Mesendoderm (in vitro differentiated cells): Measurements from ENCODE around the gene FADS2. TPM values are rescaled to one million over a fixed set of nuclear protein-coding genes. Genes with fewer than 3 reads are reported as not detected.
A peak's percentile ranks its signal among the peaks of the same experiment; 100 is the strongest.

Experiments used
- DNase-seq: peaks from one replicate; pipeline ENCODE4 v3.0.0; 2013
- H2AK5ac ChIP-seq: 2 replicates; pipeline ENCODE4 v1.6.1; 2013; ENCODE audit warnings: low read length, inconsistent platforms
- H2BK120ac ChIP-seq: 2 replicates; pipeline ENCODE4 v1.6.1; 2013; ENCODE audit warnings: low read depth, mild to moderate bottlenecking, low read length, moderate library complexity, mixed read lengths
- H2BK15ac ChIP-seq: replicated peaks from 2 replicates; pipeline ENCODE4 v1.6.1; 2013; ENCODE audit warnings: low read depth, mild to moderate bottlenecking, moderate library complexity
- H2BK5ac ChIP-seq: 2 replicates; pipeline ENCODE4 v1.6.1; 2013; ENCODE audit warnings: low read length, inconsistent platforms
- H3K18ac ChIP-seq: 2 replicates; pipeline ENCODE4 v1.6.1; 2013; ENCODE audit warnings: mild to moderate bottlenecking, low read length, mixed read lengths
- H3K23ac ChIP-seq: one replicate; pipeline ENCODE4 v1.6.1; 2013; ENCODE audit warnings: low read length
- H3K27ac ChIP-seq: 2 replicates; pipeline ENCODE4 v1.5.1; 2013; ENCODE audit warnings: low read depth, mild to moderate bottlenecking, inconsistent platforms, low read length, moderate library complexity
- H3K27me3 ChIP-seq: 2 replicates; pipeline ENCODE4 v1.6.1; 2013; ENCODE audit warnings: low read length, control low read depth, mild to moderate bottlenecking, inconsistent platforms; ENCODE audit not compliant: insufficient read depth, poor library complexity
- H3K36me3 ChIP-seq: 2 replicates; pipeline ENCODE4 v1.6.1; 2013; ENCODE audit warnings: low read length, inconsistent platforms; ENCODE audit not compliant: control insufficient read depth, insufficient read depth
- H3K4ac ChIP-seq: one replicate; pipeline ENCODE4 v1.6.1; 2013; ENCODE audit warnings: low read depth, mild to moderate bottlenecking, low read length, moderate library complexity
- H3K4me1 ChIP-seq: 2 replicates; pipeline ENCODE4 v1.6.1; 2013; ENCODE audit warnings: low read depth, low read length, inconsistent platforms; ENCODE audit not compliant: control insufficient read depth
- H3K4me2 ChIP-seq: 2 replicates; pipeline ENCODE4 v1.6.1; 2013; ENCODE audit warnings: low read length
- H3K4me3 ChIP-seq: 2 replicates; pipeline ENCODE4 v1.5.1; 2013; ENCODE audit warnings: mild to moderate bottlenecking, low read length
- H3K56ac ChIP-seq: one replicate; pipeline ENCODE4 v1.6.1; 2013; ENCODE audit warnings: low read length
- H3K79me1 ChIP-seq: 2 replicates; pipeline ENCODE4 v1.6.1; 2013; ENCODE audit warnings: low read length, inconsistent platforms
- H3K79me2 ChIP-seq: 2 replicates; pipeline ENCODE4 v1.6.1; 2013; ENCODE audit warnings: mild to moderate bottlenecking, low read length; ENCODE audit not compliant: control insufficient read depth, insufficient read depth
- H3K9ac ChIP-seq: 2 replicates; pipeline ENCODE4 v1.6.1; 2013; ENCODE audit warnings: low read length, inconsistent platforms
- H4K5ac ChIP-seq: one replicate; pipeline ENCODE4 v1.6.1; 2013; ENCODE audit warnings: low read length
- H4K8ac ChIP-seq: one replicate; pipeline ENCODE4 v1.6.1; 2013; ENCODE audit warnings: low read depth, mild to moderate bottlenecking, control low read depth, low read length, moderate library complexity
- WGBS: extraction: QIAGEN DNeasy Blood & Tissue Kit; methylation state at CpG from one replicate; pipeline ENCODE4 v1.1.7; 2013; ENCODE audit warnings: low lambda C conversion rate, missing lambda C conversion rate; ENCODE audit not compliant: insufficient coverage; ENCODE audit errors: extremely low coverage; 5-methylcytosine and 5-hydroxymethylcytosine counted together
- small RNA-seq: library from polyadenylated mRNA; stranded (forward); fragments of <200 nt; extraction: miRNeasy Mini kit (QIAGEN cat#:217004); gene quantifications from one replicate; pipeline ENCODE3, GENCODE V24; 2013; ENCODE audit not compliant: insufficient read depth

FADS2 gene

GRCh38 chr11:61914471-61915171, 86.5 kb downstream of the FADS2 start:
- no CpG with 5 or more reads among the region's 7 CpGs for WGBS
- H3K36me3 ChIP-seq, result no peaks in the 10 kb centered on the region
- no peak overlapping the region for H2BK15ac ChIP-seq
- H3K18ac ChIP-seq, result no peak overlapping the region
- H3K4me3 ChIP-seq, result no peak overlapping the region
- H3K27me3 ChIP-seq, result no peaks in the 10 kb centered on the region
- H3K4me2 ChIP-seq, result no peak overlapping the region
- H2BK5ac ChIP-seq, result no peak overlapping the region
- no peak overlapping the region for H4K5ac ChIP-seq
- no peak for DNase-seq
- no peak overlapping the region for H3K27ac ChIP-seq
- no peak overlapping the region for H3K56ac ChIP-seq
- no peaks in the 10 kb centered on the region for H3K79me2 ChIP-seq
- peaks cover 2% of the 10 kb centered on the region for H3K4me1 ChIP-seq
- no peak overlapping the region for H3K9ac ChIP-seq
- H2BK120ac ChIP-seq, result no peak overlapping the region
- H3K4ac ChIP-seq, result no peak overlapping the region
- no peak overlapping the region for H3K23ac ChIP-seq
- no peak overlapping the region for H4K8ac ChIP-seq
- H2AK5ac ChIP-seq, result no peak overlapping the region
- H3K79me1 ChIP-seq, result no peaks in the 10 kb centered on the region

DNA sequence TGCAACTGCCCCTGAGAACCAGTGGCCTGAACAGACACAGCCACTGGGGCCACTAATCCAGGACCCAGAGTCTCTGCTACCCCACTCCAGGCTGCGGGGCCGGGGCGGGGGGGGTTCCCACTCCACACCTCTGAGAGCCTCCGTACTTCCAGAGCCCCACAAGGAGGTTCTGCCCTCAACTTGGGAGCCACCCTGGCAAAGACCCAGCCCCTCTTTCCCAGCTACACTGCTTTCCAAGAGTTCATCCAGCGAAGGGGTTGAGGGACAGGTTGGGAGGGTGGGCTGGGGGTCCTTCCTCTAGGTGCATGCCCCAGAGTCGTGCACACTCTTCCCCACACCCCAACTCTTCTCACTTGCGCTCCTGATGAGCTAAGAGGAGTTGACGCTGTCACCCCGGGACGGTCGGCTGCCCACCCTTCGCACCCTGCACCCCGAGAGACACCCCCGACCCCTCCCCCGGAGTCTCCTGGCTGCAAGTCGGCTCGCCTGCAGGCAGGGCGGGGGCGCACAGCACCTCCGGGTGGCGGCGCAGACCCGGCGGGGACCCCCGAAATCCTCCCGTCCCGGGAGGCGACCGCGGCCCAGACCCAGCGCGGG, 88.7 kb downstream of the FADS2 start:
- Histone ChIP-seq H3K79me2 (no peaks in the 10 kb centered on the region), H3K4ac (no peak overlapping the region), H2BK15ac (no peak overlapping the region), H3K36me3 (no peaks in the 10 kb centered on the region), H3K79me1 (no peaks in the 10 kb centered on the region), H3K27ac (no peak overlapping the region), H3K4me1 (peaks cover 2% of the 10 kb centered on the region), H3K18ac (peak overlapping the region; percentile 12), H3K4me3 (peak overlapping the region; percentile 12), H3K27me3 (no peaks in the 10 kb centered on the region), H3K23ac (no peak overlapping the region), H2BK120ac (no peak overlapping the region), H3K56ac (peak overlapping the region; percentile 81), H2AK5ac (no peak overlapping the region), H4K5ac (no peak overlapping the region), H3K4me2 (peak overlapping the region; percentile 54), H3K9ac (peak overlapping the region; percentile 63), H4K8ac (no peak overlapping the region), H2BK5ac (no peak overlapping the region)
- no peak for DNase-seq
- no CpG with 5 or more reads among the region's 32 CpGs for WGBS

Small RNA genes lying within 50 kb of the gene (small RNA-seq; reads per million reads assigned to genes)
- not detected for gene MIR6746
